ENCODE data around the gene FAM13A.

FAM13A gene

GRCh38 chr4:88843067-88843685, 213.8 kb downstream of the FAM13A start:
- Histone ChIP-seq H3K4me3 (ENCODE audit: insufficient read depth, low read depth, low read length, poor library complexity, severe bottlenecking) (no peak overlapping the region), H3K4me1 (ENCODE audit: control insufficient read depth, insufficient read depth, low read length, poor library complexity, severe bottlenecking) (no peaks in the 10 kb centered on the region), H3K9me3 (ENCODE audit: control insufficient read depth, low read length) (no peaks in the 10 kb centered on the region), H3K36me3 (ENCODE audit: control insufficient read depth, insufficient read depth, low read length) (no peaks in the 10 kb centered on the region), H3K27ac (ENCODE audit: insufficient read depth, low read length, poor library complexity, severe bottlenecking) (no peak overlapping the region), H3K27me3 (replicated peaks; ENCODE audit: control insufficient read depth, insufficient read depth, low read length, poor library complexity, severe bottlenecking) (no peaks in the 10 kb centered on the region)
- DNase-seq = no peak

GRCh38 chr4:88841635-88842034, 215.3 kb downstream of the FAM13A start:
- Histone ChIP-seq H3K27me3 (replicated peaks; ENCODE audit: control insufficient read depth, insufficient read depth, low read length, poor library complexity, severe bottlenecking) (no peaks in the 10 kb centered on the region), H3K36me3 (ENCODE audit: control insufficient read depth, insufficient read depth, low read length) (no peaks in the 10 kb centered on the region), H3K9me3 (ENCODE audit: control insufficient read depth, low read length) (no peaks in the 10 kb centered on the region), H3K4me3 (ENCODE audit: insufficient read depth, low read depth, low read length, poor library complexity, severe bottlenecking) (no peak overlapping the region), H3K27ac (ENCODE audit: insufficient read depth, low read length, poor library complexity, severe bottlenecking) (no peak overlapping the region), H3K4me1 (ENCODE audit: control insufficient read depth, insufficient read depth, low read length, poor library complexity, severe bottlenecking) (no peaks in the 10 kb centered on the region)
- DNase-seq = no peak

- no peak for DNase-seq
- no peak overlapping the region for H3K4me3 ChIP-seq (ENCODE audit: insufficient read depth, low read depth, low read length, poor library complexity, severe bottlenecking)
- no peaks in the 10 kb centered on the region for H3K9me3 ChIP-seq (ENCODE audit: control insufficient read depth, low read length)
- H3K4me1 ChIP-seq (ENCODE audit: control insufficient read depth, insufficient read depth, low read length, poor library complexity, severe bottlenecking) = no peaks in the 10 kb centered on the region
- no peaks in the 10 kb centered on the region for H3K36me3 ChIP-seq (ENCODE audit: control insufficient read depth, insufficient read depth, low read length)
- no peak overlapping the region for H3K27ac ChIP-seq (ENCODE audit: insufficient read depth, low read length, poor library complexity, severe bottlenecking)
- no peaks in the 10 kb centered on the region for H3K27me3 ChIP-seq (replicated peaks; ENCODE audit: control insufficient read depth, insufficient read depth, low read length, poor library complexity, severe bottlenecking)
Measured at GRCh38 chr4:88836216-88836615, 220.8 kb downstream of the FAM13A start.

GRCh38 chr4:88831031-88831430, 226.0 kb downstream of the FAM13A start:
- H3K4me1 ChIP-seq (ENCODE audit: control insufficient read depth, insufficient read depth, low read length, poor library complexity, severe bottlenecking) = no peaks in the 10 kb centered on the region
- H3K9me3 ChIP-seq (ENCODE audit: control insufficient read depth, low read length) = no peaks in the 10 kb centered on the region
- DNase-seq = no peak
- no peaks in the 10 kb centered on the region for H3K36me3 ChIP-seq (ENCODE audit: control insufficient read depth, insufficient read depth, low read length)
- no peak overlapping the region for H3K4me3 ChIP-seq (ENCODE audit: insufficient read depth, low read depth, low read length, poor library complexity, severe bottlenecking)
- no peaks in the 10 kb centered on the region for H3K27me3 ChIP-seq (replicated peaks; ENCODE audit: control insufficient read depth, insufficient read depth, low read length, poor library complexity, severe bottlenecking)
- no peak overlapping the region for H3K27ac ChIP-seq (ENCODE audit: insufficient read depth, low read length, poor library complexity, severe bottlenecking)

- H3K9me3 ChIP-seq (ENCODE audit: control insufficient read depth, low read length) = no peaks in the 10 kb centered on the region
Measured at GRCh38 chr4:88830598-88830997, 226.4 kb downstream of the FAM13A start.

GRCh38 chr4:88828842-88829571, 228.0 kb downstream of the FAM13A start:
- no peak overlapping the region for H3K27ac ChIP-seq (ENCODE audit: insufficient read depth, low read length, poor library complexity, severe bottlenecking)
- no peaks in the 10 kb centered on the region for H3K4me1 ChIP-seq (ENCODE audit: control insufficient read depth, insufficient read depth, low read length, poor library complexity, severe bottlenecking)
- H3K36me3 ChIP-seq (ENCODE audit: control insufficient read depth, insufficient read depth, low read length) = no peaks in the 10 kb centered on the region
- DNase-seq = no peak
- H3K27me3 ChIP-seq (replicated peaks; ENCODE audit: control insufficient read depth, insufficient read depth, low read length, poor library complexity, severe bottlenecking) = no peaks in the 10 kb centered on the region
- H3K4me3 ChIP-seq (ENCODE audit: insufficient read depth, low read depth, low read length, poor library complexity, severe bottlenecking) = no peak overlapping the region
- no peaks in the 10 kb centered on the region for H3K9me3 ChIP-seq (ENCODE audit: control insufficient read depth, low read length)

More at GRCh38 chr4:88830598-88830997, 226.4 kb downstream of the FAM13A start:
- no peak overlapping the region for H3K4me3 ChIP-seq (ENCODE audit: insufficient read depth, low read depth, low read length, poor library complexity, severe bottlenecking)
- H3K4me1 ChIP-seq (ENCODE audit: control insufficient read depth, insufficient read depth, low read length, poor library complexity, severe bottlenecking) = no peaks in the 10 kb centered on the region
- H3K36me3 ChIP-seq (ENCODE audit: control insufficient read depth, insufficient read depth, low read length) = no peaks in the 10 kb centered on the region
- no peak overlapping the region for H3K27ac ChIP-seq (ENCODE audit: insufficient read depth, low read length, poor library complexity, severe bottlenecking)
- DNase-seq = no peak
- no peaks in the 10 kb centered on the region for H3K27me3 ChIP-seq (replicated peaks; ENCODE audit: control insufficient read depth, insufficient read depth, low read length, poor library complexity, severe bottlenecking)

GRCh38 chr4:88827442-88827841, 229.5 kb downstream of the FAM13A start:
- Histone ChIP-seq H3K27ac (ENCODE audit: insufficient read depth, low read length, poor library complexity, severe bottlenecking) (no peak overlapping the region), H3K36me3 (ENCODE audit: control insufficient read depth, insufficient read depth, low read length) (no peaks in the 10 kb centered on the region), H3K4me1 (ENCODE audit: control insufficient read depth, insufficient read depth, low read length, poor library complexity, severe bottlenecking) (peaks cover 5% of the 10 kb centered on the region), H3K27me3 (replicated peaks; ENCODE audit: control insufficient read depth, insufficient read depth, low read length, poor library complexity, severe bottlenecking) (no peaks in the 10 kb centered on the region), H3K4me3 (ENCODE audit: insufficient read depth, low read depth, low read length, poor library complexity, severe bottlenecking) (no peak overlapping the region), H3K9me3 (ENCODE audit: control insufficient read depth, low read length) (no peaks in the 10 kb centered on the region)
- no peak for DNase-seq

- H3K4me3 ChIP-seq (ENCODE audit: insufficient read depth, low read depth, low read length, poor library complexity, severe bottlenecking) = no peak overlapping the region
Measured at GRCh38 chr4:88826771-88827170, 230.2 kb downstream of the FAM13A start.

GRCh38 chr4:88825931-88826330, 231.1 kb downstream of the FAM13A start:
- Histone ChIP-seq H3K27me3 (replicated peaks; ENCODE audit: control insufficient read depth, insufficient read depth, low read length, poor library complexity, severe bottlenecking) (no peaks in the 10 kb centered on the region), H3K9me3 (ENCODE audit: control insufficient read depth, low read length) (no peaks in the 10 kb centered on the region), H3K27ac (ENCODE audit: insufficient read depth, low read length, poor library complexity, severe bottlenecking) (no peak overlapping the region), H3K4me3 (ENCODE audit: insufficient read depth, low read depth, low read length, poor library complexity, severe bottlenecking) (no peak overlapping the region), H3K4me1 (ENCODE audit: control insufficient read depth, insufficient read depth, low read length, poor library complexity, severe bottlenecking) (peaks cover 5% of the 10 kb centered on the region), H3K36me3 (ENCODE audit: control insufficient read depth, insufficient read depth, low read length) (no peaks in the 10 kb centered on the region)
- DNase-seq = no peak

More at GRCh38 chr4:88826771-88827170, 230.2 kb downstream of the FAM13A start:
- H3K36me3 ChIP-seq (ENCODE audit: control insufficient read depth, insufficient read depth, low read length) = no peaks in the 10 kb centered on the region
- no peaks in the 10 kb centered on the region for H3K9me3 ChIP-seq (ENCODE audit: control insufficient read depth, low read length)
- no peak overlapping the region for H3K27ac ChIP-seq (ENCODE audit: insufficient read depth, low read length, poor library complexity, severe bottlenecking)
- H3K27me3 ChIP-seq (replicated peaks; ENCODE audit: control insufficient read depth, insufficient read depth, low read length, poor library complexity, severe bottlenecking) = no peaks in the 10 kb centered on the region
- H3K4me1 ChIP-seq (ENCODE audit: control insufficient read depth, insufficient read depth, low read length, poor library complexity, severe bottlenecking) = peaks cover 5% of the 10 kb centered on the region
- no peak for DNase-seq
